Measurements from ENCODE around the gene ADCY5.

DNA sequence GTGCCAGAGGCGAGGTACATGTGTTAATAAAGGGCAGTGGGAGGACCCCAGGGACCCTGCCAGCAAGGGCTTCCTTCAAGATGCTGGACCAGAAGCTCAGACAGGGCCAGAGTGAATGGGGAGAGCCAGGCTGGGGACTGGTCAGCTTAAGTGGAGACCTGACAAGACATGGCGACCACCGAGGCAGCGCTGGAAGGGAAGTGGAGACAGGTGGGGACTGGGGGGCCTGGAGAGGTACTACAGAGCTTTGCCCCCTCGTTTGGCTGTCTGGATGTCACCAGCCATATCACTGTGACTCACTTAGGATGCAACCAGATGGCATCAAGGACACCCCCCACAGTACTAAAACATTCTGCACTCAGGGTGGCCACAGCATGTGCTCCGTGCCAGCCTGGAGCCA is 97.9 kb downstream of the ADCY5 start:
- TF ChIP-seq CTCF (IDR thresholded peaks at IDR 0.05) (no peak), POLR2A (IDR thresholded peaks at IDR 0.05) (no peak)

All from lower leg skin (tissue), 3 donors.